T-helper 9 cell (primary cell): ENCODE results near the gene OR51V1.
"Not testable (repeated sequence)": the region's sequence is repeated elsewhere in the genome, so short reads cannot be mapped to it uniquely, and the experiment has no call there.

ENCODE experiments used
- DNase-seq: peaks from one replicate; pipeline ENCODE4 v3.0.0-alpha.2; 2020

OR51V1 gene

GRCh38 chr11:5161045-5161444, 39.4 kb downstream of the OR51V1 start:
- not testable (repeated sequence) for DNase-seq

GRCh38 chr11:5160217-5160616, 40.3 kb downstream of the OR51V1 start:
- not testable (repeated sequence) for DNase-seq

- no peak for DNase-seq
These were observed 40.7 kb downstream of the OR51V1 start for GRCh38 chr11:5159806-5160205.

- DNase-seq = no peak
These were observed 45.8 kb downstream of the OR51V1 start, which contains the start of gene OR52A1 for GRCh38 chr11:5154657-5155056. Gene OR52A1, minus strand, starts transcription at chr11:5154757. Its CDS starts 2,388 bp downstream, at chr11:5152369.

GRCh38 chr11:5153574-5154431, 46.7 kb downstream of the OR51V1 start:
- DNase-seq = no peak

GRCh38 chr11:5151713-5152153, 48.7 kb downstream of the OR51V1 start:
- no peak for DNase-seq
